B cell (primary cell): ENCODE results near the gene ATP10A.

Source experiments
- CTCF ChIP-seq: fragments of 200-600 bp; IDR thresholded peaks from one replicate; pipeline ENCODE4 v1.8.0; 2022; ENCODE audit warnings: antibody characterized with exemption, mild to moderate bottlenecking
- EZH2 ChIP-seq: IDR thresholded peaks from 2 replicates; pipeline ENCODE4 v1.6.1; 2012; ENCODE audit warnings: borderline replicate concordance, low read depth, mild to moderate bottlenecking, moderate library complexity, low read length; ENCODE audit not compliant: insufficient read depth, poor library complexity, severe bottlenecking

GRCh38 chr15:25694823-25695312 lies 168.3 kb downstream of the ATP10A start:
- TF ChIP-seq EZH2 (no peak), CTCF (no peak)
